ENCODE results near the gene GID8. TPM values are rescaled to one million over a fixed set of nuclear protein-coding genes. Genes with fewer than 3 reads are reported as not detected.

Gene GID8
- total RNA-seq, 1 experiment from 2014 or later: 37.2 TPM

GRCh38 chr20:62898970-62899632 is 38.8 kb upstream of the GID8 start:
- Histone ChIP-seq H3K4me2 (ENCODE audit: low read length) (no peak overlapping the region), H3F3A (ENCODE audit: low read length, unreplicated experiment) (no peaks in the 10 kb centered on the region), H3K4me1 (ENCODE audit: insufficient read depth, low read length) (peaks cover 15% of the 10 kb centered on the region), H3K79me2 (ENCODE audit: low read length) (no peaks in the 10 kb centered on the region), H2AFZ (ENCODE audit: low read length) (no peak overlapping the region), H3K4me3 (ENCODE audit: low read length) (no peak overlapping the region), H3K36me3 (ENCODE audit: low read depth, low read length) (peaks cover 40% of the 10 kb centered on the region), H3K27me3 (ENCODE audit: low read length) (no peaks in the 10 kb centered on the region), H4K20me1 (ENCODE audit: low read length) (0 out of 2 replicates have a peak, but pooled peaks cover 3% of the 10 kb centered on the region), H3K9ac (ENCODE audit: low read length) (no peak overlapping the region), H3K9me2 (replicated peaks; ENCODE audit: low read length) (no peaks in the 10 kb centered on the region), H3K9me3 (ENCODE audit: low read length) (no peaks in the 10 kb centered on the region), H3K27ac (ENCODE audit: low read length) (no peak overlapping the region)
- ChIA-PET POLR2A (ENCODE audit: unreplicated experiment) (no interaction called here), CTCF (no interaction called here)
- intact Hi-C loops (cut with micrococcal nuclease): no loop called here
- no TSS peak for BruUV-seq (replicated peaks)
- DNase-seq (no peak), ATAC-seq (no peak)
- no peak for TF ChIP-seq CTCF (conservative IDR thresholded peaks at IDR 0.05; ENCODE audit: low read depth, low read length)
- no peak for TF ChIP-seq EZH2phosphoT487 (IDR thresholded peaks at IDR 0.05; ENCODE audit: borderline replicate concordance, low read length)
- no peak for TF ChIP-seq EZH2 (IDR thresholded peaks at IDR 0.05; ENCODE audit: low read length, unreplicated experiment)

GRCh38 chr20:62899633-62900051 is 38.3 kb upstream of the GID8 start:
- POLR2A ChIA-PET (ENCODE audit: unreplicated experiment): no interaction called here
- Histone ChIP-seq H3K79me2 (ENCODE audit: low read length) (no peaks in the 10 kb centered on the region), H3K27ac (ENCODE audit: low read length) (no peak overlapping the region), H3K9ac (ENCODE audit: low read length) (no peak overlapping the region), H3K4me3 (ENCODE audit: low read length) (no peak overlapping the region), H4K20me1 (ENCODE audit: low read length) (0 out of 2 replicates have a peak, but pooled peaks cover 3% of the 10 kb centered on the region), H3F3A (ENCODE audit: low read length, unreplicated experiment) (no peaks in the 10 kb centered on the region), H3K27me3 (ENCODE audit: low read length) (no peaks in the 10 kb centered on the region), H3K9me2 (replicated peaks; ENCODE audit: low read length) (no peaks in the 10 kb centered on the region), H3K36me3 (ENCODE audit: low read depth, low read length) (peaks cover 38% of the 10 kb centered on the region), H3K9me3 (ENCODE audit: low read length) (no peaks in the 10 kb centered on the region), H3K4me1 (ENCODE audit: insufficient read depth, low read length) (peaks cover 15% of the 10 kb centered on the region), H3K4me2 (ENCODE audit: low read length) (no peak overlapping the region), H2AFZ (ENCODE audit: low read length) (no peak overlapping the region)
- intact Hi-C loops (cut with micrococcal nuclease): loop anchor here (1.0 to 2.0 kb wide), 3 partner anchors 25 to 110 kb away; partner anchors contain the start of gene GID8
- BruUV-seq (replicated peaks): no TSS peak
- DNase-seq: no peak
- TF ChIP-seq EZH2phosphoT487 (IDR thresholded peaks at IDR 0.05; ENCODE audit: borderline replicate concordance, low read length) (no peak), CTCF (conservative IDR thresholded peaks at IDR 0.05; ENCODE audit: low read depth, low read length) (no peak), EZH2 (IDR thresholded peaks at IDR 0.05; ENCODE audit: low read length, unreplicated experiment) (no peak)
- no peak for ATAC-seq
- CTCF ChIA-PET: no interaction called here

GRCh38 chr20:62900052-62900691 is 37.8 kb upstream of the GID8 start:
- H2AFZ ChIP-seq (ENCODE audit: low read length): no peak overlapping the region
- peaks cover 15% of the 10 kb centered on the region for H3K4me1 ChIP-seq (ENCODE audit: insufficient read depth, low read length)
- POLR2A ChIA-PET (ENCODE audit: unreplicated experiment): interaction anchor here (0.6 kb wide), 1 partner anchor 67 kb away, joined by 4 read pairs; no protein-coding TSS in a partner anchor
- peak overlapping the region; percentile 28 for H3K27ac ChIP-seq (ENCODE audit: low read length)
- H3K9me2 ChIP-seq (replicated peaks; ENCODE audit: low read length): no peaks in the 10 kb centered on the region
- H3K9me3 ChIP-seq (ENCODE audit: low read length): no peaks in the 10 kb centered on the region
- ATAC-seq (peak; percentile 86), DNase-seq (peak; percentile 74)
- H3K9ac ChIP-seq (ENCODE audit: low read length): no peak overlapping the region
- CTCF ChIA-PET: no interaction called here
- peaks cover 38% of the 10 kb centered on the region for H3K36me3 ChIP-seq (ENCODE audit: low read depth, low read length)
- TF ChIP-seq CTCF (conservative IDR thresholded peaks at IDR 0.05; ENCODE audit: low read depth, low read length) (peak; percentile 69), EZH2phosphoT487 (IDR thresholded peaks at IDR 0.05; ENCODE audit: borderline replicate concordance, low read length) (no peak)
- no TSS peak for BruUV-seq (replicated peaks)
- no peaks in the 10 kb centered on the region for H3F3A ChIP-seq (ENCODE audit: low read length, unreplicated experiment)
- H3K27me3 ChIP-seq (ENCODE audit: low read length): no peaks in the 10 kb centered on the region
- intact Hi-C loops (cut with micrococcal nuclease): loop anchor here (1.0 to 2.0 kb wide), 3 partner anchors 25 to 109 kb away; partner anchors contain the start of gene GID8
- H3K4me3 ChIP-seq (ENCODE audit: low read length): no peak overlapping the region
- no peaks in the 10 kb centered on the region for H3K79me2 ChIP-seq (ENCODE audit: low read length)
- peak overlapping the region; percentile 37; the same call in 1 of the 2 replicates for H3K4me2 ChIP-seq (ENCODE audit: low read length)
- 0 out of 2 replicates have a peak, but pooled peaks cover 3% of the 10 kb centered on the region for H4K20me1 ChIP-seq (ENCODE audit: low read length)
